Activated T-cell treated with anti-CD3 and anti-CD28 coated beads for 1 hour (primary cell): Measurements from ENCODE around the gene CES2.
A peak's percentile ranks its signal among the peaks of the same experiment; 100 is the strongest.
"Not testable (repeated sequence)": the region's sequence is repeated elsewhere in the genome, so short reads cannot be mapped to it uniquely, and the experiment has no call there.

Source experiments
- DNase-seq: peaks from one replicate; pipeline ENCODE4 v3.0.0-alpha.2; 2020; ENCODE audit warnings: low read depth

CES2 gene

DNA sequence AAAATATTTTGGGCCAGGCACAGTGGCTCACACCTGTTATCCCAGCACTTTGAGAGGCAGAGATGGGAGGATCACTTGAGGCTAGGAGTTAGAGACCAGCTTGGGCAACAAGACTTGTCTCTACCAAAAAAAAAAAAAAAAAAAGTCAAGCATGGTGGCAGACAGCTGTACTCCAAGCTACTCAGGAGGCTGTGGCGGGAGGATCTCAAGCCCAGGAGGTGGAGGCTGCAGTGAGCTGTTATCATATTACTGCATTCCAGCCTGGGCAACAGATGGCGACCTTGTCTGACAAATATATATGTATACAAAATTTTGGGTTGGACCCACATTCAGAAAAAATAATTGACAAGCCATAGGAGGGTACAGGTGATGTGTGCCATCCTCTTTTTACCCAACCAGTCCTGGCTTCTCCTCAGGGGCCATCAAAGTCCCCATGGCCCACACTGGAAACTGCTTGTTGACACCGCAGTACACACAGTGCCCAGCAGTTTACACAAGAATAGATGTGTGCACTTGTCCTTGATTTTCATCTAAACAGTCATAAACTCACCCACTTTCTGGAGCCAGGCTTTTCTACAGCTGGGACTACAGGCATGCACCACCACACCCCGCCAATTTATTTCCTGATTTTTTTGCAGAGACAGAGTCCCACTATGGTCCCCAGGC is 1.7 kb downstream of the CES2 start:
- no peak for DNase-seq

DNA sequence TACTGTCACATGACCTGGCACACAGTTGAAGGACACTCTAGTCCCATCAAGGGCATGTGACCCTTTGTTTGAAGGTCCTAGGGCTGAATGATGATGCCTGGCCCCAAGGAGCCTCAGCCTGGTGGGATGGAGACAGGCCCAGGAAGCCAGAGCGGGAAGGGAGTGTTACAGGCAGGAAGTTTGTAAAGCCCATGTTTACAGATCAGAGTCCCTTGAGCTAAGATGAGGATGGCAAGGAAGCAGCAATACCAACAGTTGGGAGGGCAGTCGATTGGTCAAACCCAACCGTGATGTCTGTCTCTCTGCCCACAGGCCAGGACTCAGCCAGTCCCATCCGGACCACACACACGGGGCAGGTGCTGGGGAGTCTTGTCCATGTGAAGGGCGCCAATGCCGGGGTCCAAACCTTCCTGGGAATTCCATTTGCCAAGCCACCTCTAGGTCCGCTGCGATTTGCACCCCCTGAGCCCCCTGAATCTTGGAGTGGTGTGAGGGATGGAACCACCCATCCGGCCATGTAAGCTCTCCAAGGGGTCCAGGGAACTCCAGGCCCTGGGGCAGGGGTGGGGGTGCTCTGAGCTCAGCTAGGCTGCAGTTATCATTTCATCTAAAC is 2.5 kb downstream of the CES2 start:
- no peak for DNase-seq

DNA sequence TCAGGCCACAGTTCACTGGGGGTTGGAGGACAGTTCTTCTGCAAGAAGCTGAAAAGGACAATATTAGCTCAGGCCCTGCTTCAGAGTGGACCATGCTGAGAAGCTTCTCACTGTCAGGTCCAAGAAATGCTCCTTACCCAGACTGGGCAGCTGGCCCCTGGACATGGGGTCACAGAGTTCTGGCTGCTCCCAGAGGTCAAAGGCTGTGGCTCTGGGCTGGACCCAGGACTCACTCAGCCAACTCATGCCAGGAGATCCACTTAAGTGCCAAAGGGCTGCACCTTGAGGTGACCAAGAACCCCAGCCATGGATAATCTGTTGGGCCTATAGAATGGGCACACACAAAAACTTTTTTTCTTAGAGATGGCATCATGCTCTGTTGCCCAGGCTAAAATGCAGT is 4.0 kb downstream of the CES2 start:
- no peak for DNase-seq

DNA sequence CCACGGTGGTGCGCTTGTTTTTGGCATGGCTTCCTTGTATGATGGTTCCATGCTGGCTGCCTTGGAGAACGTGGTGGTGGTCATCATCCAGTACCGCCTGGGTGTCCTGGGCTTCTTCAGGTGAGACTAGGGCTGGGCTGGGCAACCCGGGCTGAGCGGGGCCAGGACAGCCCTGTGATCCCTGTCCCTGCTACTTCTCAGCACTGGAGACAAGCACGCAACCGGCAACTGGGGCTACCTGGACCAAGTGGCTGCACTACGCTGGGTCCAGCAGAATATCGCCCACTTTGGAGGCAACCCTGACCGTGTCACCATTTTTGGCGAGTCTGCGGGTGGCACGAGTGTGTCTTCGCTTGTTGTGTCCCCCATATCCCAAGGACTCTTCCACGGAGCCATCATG is 4.9 kb downstream of the CES2 start:
- DNase-seq: no peak

DNA sequence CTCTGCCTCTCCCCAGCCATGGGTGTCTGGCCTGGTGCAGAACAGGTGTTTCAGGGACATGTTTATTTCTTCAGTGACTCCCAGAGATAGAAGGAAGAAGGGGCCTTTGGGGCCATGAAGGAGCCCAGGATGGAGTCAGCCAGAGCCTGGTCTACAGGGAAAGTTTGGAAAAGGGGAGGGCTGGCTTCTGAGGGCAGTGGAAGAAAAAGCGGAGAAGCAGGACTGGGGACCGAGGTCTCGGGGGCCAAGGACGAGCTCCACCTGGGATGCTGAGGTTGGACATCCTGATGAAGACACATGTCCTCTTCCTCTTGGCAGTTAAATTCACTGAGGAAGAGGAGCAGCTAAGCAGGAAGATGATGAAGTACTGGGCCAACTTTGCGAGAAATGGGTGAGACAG is 7.7 kb downstream of the CES2 start:
- DNase-seq: no peak

DNA sequence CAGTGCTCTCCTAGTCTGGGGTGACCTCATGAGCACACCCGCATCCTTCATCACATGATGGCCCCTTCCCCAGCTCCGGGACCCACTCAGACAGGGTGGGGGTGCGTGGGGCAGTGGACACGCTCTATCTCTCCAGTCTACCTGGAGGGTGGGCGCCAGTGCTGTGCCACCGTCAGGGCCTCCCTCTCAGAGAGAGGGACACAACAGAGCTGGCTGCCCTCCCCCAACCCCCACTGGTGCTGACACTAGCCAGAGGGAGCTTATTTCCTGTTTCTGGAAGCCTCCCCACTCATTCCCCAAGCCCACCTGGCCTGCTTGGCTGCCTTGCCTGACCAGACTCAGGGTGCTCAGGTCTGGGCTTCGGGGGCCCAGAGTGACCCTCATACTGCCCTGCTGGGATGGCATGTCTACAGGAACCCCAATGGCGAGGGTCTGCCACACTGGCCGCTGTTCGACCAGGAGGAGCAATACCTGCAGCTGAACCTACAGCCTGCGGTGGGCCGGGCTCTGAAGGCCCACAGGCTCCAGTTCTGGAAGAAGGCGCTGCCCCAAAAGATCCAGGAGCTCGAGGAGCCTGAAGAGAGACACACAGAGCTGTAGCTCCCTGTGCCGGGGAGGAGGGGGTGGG is 8.2 kb downstream of the CES2 start:
- DNase-seq: no peak

DNA sequence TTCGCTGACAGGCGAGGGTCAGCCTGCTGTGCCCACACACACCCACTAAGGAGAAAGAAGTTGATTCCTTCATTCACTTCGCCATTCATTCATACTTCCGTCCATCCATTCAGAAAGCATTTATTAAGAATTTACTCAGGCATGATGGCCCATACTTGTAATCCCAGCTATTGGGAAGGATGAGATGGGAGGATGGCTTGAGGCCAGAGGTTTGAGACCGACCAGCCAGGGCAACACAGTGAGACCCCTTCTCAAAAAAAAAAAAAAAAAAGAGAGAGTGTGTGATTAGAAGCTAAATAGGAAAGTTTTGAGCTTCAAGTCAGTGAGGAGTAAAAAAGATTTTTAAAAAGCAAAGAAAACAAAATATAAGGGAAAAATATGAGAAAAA is 8.7 kb downstream of the CES2 start:
- DNase-seq: no peak

DNA sequence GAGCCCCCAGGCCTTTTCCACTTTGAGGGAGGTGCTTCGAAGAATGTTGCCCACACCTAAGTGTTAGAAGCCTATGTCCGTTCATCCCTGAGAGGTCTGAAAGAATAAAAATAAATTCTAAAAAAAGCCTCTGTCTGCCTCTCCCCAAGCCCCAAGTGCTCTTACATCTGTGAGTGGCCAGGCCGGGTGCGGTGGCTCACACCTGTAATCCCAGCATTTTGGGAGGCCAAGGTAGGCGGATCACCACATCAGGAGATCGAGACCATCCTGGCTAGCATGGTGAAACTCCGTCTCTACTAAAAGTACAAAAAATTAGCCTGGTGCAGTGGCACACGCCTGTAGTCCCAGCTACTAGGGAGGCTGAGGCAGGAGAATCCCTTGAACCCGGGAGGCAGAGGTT is 9.7 kb downstream of the CES2 start:
- DNase-seq: not testable (repeated sequence)

DNA sequence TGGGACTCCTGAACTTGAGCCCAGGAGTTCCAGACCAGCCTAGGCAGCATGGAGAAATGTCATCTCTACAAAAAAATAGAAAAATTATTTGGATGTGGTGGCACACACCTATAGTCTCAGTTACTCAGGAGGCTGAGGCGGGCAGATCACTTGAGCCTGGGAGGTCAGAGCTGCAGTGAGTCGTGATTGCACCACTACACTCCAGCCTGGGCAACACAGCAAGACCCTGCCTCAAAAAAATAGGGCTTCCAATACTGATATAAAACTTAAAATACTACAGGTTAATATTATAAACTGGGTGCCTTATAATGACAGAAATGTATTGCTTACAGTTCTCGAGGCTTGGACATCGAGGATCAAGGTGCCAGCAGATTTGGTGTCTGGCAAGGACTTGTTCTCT is 10.6 kb downstream of the CES2 start:
- no peak for DNase-seq

DNA sequence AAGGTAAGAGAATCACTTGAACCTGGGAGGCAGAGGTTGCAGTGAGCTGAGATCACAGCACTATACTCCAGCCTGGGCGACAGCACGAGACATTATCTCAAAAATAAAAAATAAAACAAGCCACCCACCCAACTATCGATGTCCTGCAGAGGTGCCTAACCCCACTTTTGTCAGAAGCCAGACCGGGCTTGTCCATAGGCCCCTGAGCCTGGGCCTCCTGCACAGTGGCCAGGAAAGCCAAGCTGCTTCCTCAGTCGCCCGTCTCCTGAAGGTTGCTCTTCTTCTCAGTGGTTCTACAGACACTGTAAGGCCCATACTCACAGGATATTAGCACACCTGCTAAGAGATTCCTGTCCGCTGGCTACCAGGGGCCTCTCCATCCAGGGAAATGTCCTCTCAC is 11.2 kb downstream of the CES2 start:
- DNase-seq: no peak

DNA sequence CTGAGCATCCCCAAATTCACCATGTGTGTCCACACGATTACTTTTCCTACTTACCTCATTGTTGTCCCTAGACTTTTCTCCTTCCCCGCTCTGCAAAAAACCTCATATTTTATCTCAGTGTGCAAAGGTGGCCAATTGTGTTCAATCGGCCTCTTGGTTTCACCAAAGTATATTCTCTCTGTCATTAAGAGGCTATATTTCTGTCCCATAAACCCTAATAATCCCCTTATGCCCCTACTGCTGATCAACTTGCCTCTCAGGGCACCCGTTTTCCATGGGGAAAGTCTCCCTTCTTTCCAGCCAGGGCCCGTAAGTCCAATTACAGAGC is 11.6 kb downstream of the CES2 start:
- no peak for DNase-seq

DNA sequence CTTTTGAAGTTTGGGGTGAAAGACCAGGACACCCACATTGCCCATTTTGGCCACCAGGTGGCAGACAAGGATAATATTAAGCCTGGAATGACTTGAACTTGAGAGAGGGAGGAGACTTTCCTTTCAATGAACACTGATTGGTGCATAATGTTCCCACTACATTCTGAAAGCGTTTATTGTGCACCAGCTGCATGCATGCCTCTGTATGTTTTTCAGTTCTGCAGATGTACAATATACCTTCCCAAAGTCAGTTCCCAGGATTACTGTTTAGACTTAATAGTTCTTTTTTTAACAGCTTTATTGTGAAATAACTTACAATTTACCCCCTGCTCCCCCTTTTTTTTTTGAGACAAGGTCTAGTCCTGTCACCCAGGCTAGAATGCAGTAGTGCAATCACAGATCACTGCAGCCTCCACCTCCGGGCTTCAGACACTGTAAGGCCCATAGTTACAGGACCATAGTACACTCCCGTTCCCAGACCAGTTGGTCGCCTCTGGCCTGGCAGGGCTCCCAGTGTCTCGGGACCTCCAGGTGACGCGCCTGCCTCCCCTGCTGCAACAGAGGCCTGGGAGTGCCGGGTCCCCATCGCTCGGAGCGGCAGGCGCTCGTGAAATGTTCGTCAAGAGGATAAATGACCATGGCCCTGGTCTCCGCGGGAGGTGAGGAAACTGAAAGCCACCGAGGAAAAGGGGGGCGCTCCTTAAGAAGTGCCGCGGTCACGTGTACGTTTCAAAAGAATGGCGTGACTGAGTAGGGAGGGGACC is 12.2 kb downstream of the CES2 start:
- DNase-seq: peak; percentile 81

DNA sequence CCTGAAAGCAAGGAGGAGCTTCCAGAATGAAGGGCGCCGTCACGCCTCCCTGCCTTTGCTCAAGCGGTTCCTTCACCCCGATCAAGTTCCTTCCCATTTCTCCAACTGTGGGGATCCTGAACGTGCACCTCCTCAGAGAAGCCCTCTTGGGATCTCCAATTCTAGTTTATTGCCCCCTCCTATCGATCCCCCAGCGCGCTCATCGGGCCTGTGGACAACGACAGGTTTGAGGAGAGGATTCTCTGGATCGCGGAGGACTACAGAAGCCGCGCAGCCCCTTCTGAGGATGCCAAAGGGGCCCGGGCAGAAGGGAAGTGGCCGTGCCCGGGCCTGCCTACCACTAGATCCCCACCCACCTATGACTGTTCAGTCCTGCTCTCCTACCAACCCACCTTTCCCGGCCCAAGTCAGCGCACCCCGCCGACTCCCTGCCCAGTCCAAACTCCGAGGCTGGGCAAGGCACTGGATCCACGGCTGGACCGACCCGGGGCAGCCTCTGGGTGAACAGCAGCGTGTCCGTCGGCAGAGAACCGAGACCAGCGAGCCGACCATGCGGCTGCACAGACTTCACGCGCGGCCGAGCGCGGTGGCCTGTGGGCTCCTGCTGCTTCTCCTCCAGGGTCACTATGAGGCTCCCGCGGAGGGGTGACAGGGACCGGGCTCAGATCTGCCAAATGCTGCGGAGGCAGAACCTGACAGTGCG is 13.0 kb downstream of the CES2 start:
- no peak for DNase-seq

DNA sequence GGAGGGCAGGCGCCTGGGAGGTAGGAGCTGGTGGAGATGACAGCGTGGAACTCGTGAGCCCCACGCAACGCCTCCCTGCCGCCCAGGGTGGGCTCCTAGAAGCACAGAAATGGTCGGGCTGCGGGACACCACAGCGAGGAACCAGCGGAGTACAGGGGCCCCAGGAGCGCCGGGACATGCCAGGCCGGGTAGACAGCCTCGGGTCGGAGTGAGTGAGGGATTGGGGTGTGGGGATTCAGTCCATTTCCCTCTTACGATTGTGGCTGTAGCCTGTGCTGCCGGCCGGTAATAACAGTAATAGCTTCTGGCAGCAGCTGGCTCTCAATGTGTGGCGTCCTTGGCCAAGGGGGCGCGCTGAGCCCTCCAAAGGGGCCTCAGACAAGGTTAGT is 13.5 kb downstream of the CES2 start:
- no peak for DNase-seq

DNA sequence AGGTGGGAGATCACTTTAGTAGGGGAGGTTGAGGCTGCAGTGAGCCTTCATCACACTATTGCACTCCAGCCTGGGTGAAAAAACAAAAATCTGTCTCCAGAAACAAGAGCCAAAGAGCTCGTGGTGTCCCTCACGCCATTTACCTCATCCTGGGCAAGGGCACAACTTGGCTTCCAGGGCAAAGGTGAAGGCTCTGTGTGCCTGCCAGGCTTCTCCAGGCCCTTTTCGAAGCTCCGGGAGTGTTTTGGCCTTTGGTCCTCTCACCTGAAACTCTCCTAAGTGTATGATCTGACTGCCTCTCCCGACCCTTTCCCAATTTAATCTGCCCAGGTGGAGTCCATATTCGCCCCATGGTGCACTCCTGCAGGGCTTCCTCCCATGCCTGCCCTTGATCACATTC is 14.2 kb downstream of the CES2 start:
- no peak for DNase-seq

DNA sequence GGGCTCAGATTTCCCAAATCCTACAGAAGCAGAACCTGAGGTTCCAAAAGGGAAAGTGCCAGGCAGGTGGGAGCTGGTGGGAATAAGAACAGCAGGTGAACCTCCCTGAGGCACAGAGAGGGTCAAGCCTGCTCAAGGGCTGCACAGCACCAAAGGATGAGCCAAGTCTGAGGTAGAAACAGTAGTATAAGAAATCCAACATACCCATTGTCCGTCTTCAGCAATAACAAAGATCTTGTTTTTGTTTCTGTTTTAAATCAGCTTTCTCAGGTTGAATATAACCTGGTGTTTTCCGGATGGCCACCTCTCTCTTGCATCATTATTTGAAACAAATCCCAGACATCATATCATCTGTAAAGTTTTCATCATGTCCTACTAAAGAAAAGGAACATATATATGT is 15.1 kb downstream of the CES2 start:
- DNase-seq: no peak

DNA sequence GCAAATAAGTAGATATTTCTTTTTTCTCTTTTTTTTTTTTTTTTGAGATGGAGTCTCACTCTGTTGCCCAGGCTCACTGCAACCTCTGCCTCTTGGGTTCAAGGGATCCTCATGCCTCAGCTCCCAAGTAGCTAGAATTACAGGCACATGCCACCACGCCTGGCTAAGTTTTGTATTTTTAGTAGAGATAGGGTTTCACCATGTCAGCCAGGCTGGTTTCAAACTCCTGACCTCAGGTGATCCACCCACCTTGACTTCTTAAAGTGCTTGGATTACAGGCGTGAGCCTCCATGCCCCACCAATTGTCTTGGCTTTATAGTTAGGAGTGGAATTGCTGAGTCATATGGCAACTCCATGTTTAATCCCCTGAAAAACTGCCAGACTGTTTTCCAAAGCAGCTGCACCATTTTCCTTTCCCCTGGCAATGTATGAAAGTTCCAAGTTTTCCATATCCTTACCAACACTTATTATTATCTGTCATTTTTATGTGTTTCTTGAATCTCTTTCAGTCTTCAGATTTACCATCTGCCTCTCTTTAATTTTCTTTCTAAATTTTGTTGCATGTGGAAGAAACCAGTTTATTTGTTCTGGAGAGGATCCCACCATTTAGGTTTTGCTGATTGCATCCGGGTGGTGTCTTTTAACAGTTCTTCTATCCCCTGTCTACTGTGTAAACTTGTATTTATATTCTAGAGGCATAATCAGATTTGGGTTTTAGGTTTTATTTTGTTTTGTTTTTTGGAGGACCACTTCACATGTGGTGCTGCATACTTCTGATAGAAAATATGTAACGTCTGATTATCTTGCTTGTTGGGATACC is 15.9 kb downstream of the CES2 start:
- DNase-seq: no peak

DNA sequence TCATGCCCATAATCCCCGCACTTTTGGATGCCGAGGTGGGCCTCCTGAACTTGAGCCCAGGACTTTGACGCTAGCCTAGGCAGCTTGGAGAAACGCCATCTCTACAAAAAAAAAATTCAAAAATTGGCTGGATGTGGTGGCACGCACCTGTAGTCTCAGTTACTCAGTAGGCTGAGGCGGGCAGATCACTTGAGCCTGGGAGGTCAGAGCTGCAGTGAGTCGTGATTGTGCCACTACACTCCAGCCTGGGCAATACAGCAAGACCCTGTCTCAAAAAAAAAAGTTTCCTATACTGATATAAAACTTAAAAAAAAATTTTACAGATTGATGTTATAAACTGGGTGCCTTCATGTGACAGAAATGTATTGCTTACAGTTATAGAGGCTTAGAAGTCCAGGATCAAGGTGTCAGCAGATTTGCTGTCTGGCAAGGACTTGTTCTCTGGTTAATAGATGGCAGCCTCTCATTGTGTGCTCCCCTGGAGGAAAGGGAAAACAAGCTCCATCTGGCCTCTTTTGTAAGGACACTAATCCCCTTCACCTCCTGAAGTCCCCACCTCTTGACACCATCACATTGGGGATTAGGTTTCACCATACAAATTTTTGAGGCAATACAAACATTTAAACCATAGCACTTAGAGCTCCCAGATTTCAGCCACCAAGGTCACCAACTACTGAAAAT is 17.3 kb downstream of the CES2 start:
- DNase-seq: no peak

DNA sequence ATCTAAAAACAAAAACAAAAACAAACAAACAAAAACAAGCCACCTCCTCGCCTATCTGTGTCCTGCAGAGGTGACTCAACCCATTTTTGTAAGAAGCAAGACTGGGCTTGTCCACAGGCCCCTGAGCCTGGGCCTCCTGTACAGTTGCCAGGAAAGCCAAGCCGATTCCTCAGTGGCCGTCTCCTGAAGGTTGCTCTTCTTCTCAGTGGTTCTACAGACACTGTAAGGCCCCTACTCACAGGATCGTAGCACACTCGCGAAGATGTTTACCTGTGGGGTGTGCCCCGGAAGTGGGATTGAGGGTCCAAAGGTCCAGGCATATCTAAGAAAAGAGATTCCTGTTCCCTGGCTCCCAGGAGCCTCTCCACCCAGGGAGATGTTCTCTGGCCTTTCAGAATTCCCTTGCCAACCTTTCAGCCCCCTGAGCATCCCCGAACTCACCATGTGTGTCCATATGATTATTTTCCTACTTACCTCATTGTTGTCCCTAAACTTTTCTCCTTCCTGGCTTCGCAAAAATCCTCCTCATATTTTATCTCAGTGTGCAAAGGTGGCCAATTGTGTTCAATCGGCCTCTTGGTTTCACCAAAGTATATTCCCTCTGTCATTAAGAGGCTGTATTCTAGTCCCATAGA is 18.3 kb downstream of the CES2 start:
- no peak for DNase-seq

DNA sequence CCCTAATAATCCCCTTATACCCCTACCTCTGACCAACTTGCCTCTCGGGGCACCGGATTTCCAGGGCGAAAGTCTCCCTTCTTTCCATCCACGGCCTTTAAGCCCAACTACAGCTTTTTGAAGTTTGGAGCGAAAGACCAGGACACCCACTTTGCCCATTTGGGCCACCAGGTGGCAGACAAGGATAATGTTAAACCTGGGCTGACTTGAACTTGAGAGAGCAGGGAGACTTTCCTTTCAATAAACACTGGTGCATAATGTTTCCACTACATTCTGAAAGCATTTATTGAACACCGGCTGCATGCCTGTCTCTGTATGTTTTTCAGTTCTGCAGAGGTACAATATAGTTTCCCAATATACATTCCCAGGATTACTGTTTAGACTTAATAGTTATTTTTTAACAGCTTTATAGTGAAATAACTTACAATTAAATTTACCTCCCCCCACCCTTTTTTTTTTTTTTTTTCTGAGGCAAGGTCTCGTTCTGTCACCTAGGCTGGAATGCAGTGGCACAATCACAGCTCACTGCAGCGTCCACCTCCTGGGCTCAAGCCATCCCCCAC is 18.9 kb downstream of the CES2 start:
- peak; percentile 72 for DNase-seq
